Fibroblast of upper back skin (primary cell): ENCODE results near the gene SP7.
A peak's percentile ranks its signal among the peaks of the same experiment; 100 is the strongest.
"Not testable (repeated sequence)": the region's sequence is repeated elsewhere in the genome, so short reads cannot be mapped to it uniquely, and the experiment has no call there.

ENCODE experiments used
- DNase-seq: peaks from one replicate; pipeline ENCODE4 v3.0.0-alpha.2; 2013

The SP7 gene

DNA sequence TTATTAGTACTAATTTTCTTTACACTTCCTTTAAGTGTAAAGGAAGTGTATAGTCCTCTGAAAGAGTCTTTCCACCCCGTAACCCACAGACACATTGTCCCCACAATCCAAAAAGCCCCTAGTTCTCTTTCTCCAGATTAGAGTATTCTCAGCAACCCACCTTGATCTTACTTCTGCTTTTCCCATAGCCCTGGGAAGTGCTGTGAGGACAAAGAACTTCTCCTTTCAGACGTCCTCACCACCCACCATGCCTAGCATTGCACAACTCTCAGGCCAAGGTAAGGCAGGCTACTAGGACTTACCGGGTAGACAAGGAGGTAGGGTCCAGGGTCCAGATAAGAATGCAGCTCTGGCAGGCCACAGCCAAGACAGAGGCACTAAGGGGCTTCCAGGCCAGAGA is 22.2 kb downstream of the SP7 start:
- DNase-seq, result no peak

DNA sequence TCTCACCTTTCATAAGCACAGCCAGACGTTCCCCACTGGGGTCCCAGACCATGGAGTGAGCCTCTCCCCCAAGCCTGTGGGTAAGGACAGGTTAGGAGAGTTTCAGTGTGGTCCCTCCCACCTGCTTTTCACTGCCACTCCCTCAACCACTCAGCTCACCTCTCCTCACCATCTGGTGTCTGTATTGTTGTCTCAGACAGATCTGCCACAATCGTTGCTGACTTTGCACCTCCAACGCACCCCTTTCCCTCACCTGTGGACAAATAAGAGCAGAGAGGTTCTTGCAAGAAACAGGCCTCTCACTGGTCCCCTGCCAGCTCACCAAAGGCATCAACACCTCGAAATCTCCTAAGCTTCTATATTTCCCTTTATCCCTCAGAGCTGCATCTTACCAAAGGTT is 27.9 kb downstream of the SP7 start:
- DNase-seq, result no peak

DNA sequence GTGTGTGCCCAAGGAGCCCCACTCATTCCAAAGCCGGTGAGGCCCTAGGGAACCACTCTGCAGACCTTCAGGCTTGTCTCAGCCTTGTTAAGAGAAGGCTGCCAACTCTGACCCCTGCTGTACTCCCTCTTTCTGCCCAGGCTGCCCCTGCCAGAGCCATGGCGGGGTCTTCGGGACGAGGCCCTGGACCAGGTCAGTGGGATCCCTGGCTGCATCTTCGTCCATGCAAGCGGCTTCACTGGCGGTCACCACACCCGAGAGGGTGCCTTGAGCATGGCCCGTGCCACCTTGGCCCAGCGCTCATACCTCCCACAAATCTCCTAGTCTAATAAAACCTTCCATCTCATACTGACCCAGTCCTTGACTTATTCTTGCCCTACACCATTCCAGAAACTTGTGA is 29.3 kb downstream of the SP7 start:
- DNase-seq, result no peak

DNA sequence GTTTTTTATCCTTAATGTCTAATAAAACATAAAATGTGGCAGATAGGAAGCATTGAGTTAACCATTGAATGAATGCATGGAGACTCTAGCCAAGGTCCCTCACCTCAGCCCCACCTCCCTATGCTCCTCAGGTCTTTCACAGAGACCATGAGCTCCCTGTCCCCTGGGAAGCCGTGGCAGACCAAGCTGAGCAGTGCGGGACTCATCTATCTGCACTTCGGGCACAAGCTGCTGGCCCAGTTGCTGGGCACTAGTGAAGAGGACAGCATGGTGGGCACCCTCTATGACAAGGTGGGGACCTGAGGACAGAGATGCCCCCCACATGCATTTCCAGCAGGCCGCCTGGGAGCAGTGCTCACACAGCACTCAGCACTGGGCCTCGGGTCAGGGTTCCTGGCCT is 33.3 kb downstream of the SP7 start:
- no peak for DNase-seq

DNA sequence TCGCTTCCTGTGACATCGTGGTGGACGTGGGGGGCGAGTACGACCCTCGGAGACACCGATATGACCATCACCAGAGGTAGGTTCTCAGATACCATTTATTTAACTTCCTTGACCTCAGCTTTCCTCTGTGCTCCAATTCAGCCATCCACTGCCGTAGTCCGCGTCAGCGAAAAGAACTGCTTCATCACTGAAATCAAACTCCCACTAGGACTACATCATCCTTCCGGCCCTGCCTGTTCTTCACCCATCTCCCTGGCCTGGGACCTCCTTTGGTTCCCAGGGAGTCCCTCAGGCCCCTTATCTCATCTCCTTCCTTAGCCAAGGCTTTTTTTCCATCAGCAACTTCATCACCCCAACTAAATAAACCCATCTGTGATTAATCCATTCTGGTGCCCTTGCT is 36.0 kb downstream of the SP7 start:
- peak; percentile 12 for DNase-seq

DNA sequence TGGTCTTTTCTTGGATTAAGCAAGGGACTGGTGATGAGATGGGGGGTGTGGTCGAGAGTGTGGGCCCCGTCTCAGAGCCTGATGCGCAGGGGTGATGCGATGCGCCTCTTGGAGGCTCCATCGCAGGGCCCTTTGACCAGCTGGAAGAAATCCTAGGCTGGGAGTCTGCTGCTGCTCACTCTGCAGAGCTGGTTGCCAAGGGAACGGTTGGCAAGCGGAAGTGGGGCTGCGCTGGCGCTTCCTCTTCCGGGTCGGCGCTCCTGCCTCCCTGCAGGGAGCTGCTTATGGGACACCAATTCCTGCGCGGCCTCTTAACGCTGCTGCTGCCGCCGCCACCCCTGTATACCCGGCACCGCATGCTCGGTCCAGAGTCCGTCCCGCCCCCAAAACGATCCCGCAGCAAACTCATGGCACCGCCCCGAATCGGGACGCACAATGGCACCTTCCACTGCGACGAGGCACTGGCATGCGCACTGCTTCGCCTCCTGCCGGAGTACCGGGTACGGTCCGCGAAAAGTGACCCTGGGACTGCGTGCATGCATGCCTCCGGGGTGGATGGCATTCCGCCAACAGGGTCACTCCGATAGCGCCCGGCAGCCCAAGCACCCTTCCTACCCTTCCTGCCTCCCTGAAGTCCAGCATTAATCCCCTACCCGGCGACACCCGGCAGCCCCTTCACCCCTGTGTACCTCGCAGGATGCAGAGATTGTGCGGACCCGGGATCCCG is 36.5 kb downstream of the SP7 start, which contains the start of gene MYG1:
TSS of gene MYG1 (plus strand) at position 242 of the 727 bp plus-strand sequence. CDS start at position 285, 43 bp downstream.
- peak; percentile 86 for DNase-seq

DNA sequence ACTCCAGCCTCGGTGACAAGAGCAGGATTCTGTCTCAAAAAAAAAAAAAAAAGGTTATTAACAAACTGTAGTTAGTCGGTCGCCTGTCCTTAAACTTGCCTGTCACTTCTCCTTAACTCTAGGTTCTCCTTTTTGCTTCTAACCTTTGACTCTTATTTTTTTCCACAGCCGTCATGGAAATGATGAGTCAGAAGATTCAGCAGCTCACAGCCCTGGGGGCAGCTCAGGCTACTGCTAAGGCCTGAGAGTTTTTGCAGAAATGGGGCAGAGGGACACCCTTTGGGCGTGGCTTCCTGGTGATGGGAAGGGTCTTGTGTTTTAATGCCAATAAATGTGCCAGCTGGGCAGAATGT is 37.1 kb downstream of the SP7 start:
- peak; percentile 72 for DNase-seq

DNA sequence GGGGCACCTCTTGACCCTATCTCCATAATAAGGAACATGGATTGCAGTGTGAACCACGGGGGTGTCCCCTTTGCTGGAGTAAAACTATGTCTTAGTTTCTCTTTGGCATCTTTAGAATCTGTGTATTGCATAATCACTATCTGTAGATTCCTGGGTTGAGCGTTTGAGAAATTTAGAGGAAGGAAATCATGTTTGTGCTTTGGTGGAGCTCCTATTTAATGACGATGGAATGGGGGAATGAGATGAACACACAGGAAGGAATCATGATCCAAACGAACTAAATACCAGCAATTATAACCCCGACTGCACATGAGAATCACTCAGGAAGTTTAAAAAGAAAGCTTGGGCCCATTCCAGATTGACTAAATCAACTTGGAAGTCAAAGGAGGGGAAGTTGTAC is 38.0 kb downstream of the SP7 start:
- peak; percentile 78 for DNase-seq

DNA sequence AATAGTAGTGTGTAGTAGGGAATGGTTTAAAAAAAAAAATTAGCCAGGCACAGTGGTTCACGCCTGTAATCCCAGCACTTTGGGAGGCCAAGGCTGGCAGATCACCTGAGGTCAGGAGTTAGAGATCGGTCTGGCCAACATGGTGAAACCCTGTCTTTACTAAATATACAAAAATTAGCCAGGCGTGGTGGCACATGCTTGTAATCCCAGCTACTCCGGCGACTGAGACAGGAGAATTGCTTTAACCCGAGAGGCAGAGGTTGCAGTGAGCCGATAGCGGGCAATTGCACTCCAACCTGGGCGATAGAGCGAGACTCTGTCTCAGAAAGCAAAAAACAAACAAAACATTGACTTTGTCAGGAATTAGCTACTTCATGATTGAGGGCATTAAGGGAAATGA is 39.0 kb downstream of the SP7 start:
- not testable (repeated sequence) for DNase-seq

DNA sequence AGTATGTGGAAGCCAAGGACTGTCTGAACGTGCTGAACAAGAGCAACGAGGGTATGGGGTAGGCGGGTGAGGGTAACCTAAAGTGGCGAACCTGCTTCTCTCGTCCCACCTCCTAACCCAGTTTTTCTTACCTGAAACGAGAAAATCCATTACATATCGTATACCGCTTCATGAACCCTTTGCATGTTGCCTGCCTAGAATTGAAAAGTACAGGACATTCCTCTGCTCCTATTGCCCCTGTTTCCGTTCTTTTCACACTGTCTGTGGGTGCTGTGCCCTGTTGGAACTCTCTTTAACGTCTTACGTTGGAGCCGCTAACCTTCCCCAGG is 40.3 kb downstream of the SP7 start:
- no peak for DNase-seq

DNA sequence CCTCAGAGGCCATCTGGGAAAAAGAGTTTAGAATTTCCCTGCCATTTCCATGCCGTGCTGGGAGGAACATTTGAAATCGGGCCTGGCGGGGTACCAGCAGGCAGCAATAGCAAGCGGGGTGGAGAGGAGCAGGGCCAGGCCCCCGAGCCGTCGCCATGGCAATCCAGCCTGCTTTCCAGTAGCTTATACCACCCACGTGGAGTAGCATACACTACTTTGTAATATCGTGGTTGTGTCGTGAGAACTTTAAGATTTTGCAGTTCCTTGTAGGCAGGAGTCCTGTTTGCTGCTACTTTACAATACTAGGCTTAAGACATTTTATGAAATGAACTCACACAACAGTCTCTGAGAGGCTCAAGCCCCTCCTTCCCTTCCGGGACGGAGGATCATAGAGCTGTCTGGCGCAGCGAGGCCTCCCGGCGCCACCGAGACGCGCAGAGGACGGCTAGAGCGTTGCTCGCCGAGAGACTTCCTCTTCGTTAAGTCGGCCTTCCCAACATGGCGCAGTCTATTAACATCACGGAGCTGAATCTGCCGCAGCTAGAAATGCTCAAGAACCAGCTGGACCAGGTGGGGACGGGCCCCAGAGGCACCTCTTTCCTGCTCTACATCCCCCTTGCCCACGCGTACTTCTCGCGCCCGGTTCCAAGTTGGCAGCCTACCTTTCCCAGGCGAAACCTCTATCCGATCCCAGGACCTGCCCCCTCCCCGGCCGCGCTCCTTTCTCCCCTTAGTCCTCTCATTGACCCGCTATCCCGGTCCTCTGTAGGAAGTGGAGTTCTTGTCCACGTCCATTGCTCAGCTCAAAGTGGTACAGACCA is 40.9 kb downstream of the SP7 start, which contains the start of gene PFDN5:
TSS of gene PFDN5 (plus strand) at position 473 of the 821 bp plus-strand sequence. CDS start at position 499, 26 bp downstream.
- DNase-seq, result peak; percentile 81

DNA sequence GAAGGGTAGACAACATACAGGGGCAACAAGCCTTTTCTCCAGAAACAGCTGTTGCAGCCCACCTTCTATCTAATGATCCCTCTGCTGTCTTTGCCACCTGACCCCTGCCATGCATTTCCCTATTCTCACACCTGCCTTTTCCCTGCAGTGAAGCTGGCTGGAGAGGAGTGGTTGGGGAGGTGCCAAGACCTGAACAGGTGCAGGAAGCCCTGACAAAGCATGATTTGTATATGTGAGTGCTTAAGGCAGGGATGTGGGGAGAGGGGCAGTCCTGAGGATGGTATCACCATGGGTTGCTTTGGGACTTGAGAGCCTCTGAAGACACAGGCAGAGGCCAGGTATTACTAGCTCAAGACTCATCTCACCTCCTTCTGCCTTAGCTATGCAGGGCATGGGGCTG is 43.7 kb downstream of the SP7 start:
- no peak for DNase-seq

DNA sequence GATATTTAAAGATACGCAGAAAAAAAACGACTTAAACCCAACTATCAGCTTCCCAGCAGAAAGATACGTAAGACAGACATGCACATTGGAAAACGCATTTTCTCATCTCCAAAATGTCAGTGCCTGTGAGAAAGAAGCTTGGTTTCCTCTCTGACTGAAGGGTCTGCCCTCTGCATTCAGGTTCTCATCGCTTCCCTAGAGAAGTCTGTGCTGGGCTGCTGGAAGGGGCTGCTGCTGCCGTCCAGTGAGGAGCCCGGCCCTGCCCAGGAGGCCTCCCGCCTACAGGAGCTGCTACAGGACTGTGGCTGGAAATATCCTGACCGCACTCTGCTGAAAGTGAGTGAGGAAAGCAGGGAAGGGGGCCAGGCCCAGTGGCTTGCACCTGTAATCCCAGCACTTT is 45.5 kb downstream of the SP7 start:
- DNase-seq, result no peak

DNA sequence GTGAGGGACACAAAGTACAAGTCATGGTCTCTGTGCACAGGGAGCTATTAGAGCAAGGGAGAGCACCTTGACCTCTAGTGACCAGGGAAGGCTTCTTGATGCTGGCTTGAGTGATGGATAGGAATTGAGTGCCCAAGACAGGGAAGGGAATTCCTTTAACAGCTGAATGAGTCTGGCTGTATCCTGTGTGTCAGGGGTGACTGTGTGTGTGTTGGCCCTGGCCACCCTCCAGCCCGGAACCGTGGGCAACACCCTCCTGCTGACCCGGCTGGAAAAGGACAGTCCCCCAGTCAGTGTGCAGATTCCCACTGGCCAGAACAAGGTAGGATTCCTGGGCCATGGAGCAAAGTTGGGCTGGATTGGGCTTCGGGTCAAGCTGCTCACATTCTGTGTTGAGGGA is 46.3 kb downstream of the SP7 start:
- DNase-seq, result no peak

DNA sequence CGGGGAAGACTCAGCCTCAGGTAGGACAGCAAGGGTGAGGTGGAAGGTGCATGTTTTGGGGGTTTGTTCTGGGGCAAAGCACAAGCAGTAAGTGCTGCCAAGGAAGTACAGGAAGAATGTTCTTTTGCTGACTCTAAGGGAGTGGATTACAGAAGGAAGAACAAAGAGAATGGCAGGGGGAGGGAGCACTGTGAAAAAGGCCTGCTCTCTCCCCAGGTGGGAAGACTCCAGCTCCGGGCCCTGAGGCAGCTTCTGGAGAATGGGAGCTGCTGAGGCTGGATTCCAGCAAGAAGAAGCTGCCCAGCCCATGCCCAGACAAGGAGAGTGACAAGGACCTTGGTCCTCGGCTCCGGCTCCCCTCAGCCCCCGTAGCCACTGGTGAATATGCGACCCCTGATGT is 47.8 kb downstream of the SP7 start:
- DNase-seq, result no peak

DNA sequence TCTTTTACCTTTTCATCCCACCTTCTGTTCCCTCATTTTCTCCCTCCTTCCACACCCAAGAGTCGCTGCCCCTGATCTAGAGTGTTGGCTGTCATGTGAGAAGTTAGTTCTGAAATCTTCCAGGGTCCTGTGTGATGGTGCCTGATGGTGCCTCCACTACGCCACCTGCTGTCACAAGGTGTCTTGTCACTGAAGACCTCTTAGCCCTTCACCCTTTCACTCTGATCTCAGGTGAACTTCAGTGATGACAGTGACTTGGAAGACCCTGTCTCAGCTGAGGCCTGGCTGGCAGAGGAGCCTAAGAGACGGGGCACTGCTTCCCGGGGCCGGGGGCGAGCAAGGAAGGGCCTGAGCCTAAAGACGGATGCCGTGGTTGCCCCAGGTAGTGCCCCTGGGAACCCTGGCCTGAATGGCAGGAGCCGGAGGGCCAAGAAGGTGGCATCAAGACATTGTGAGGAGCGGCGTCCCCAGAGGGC is 48.4 kb downstream of the SP7 start:
- DNase-seq, result peak; percentile 52

DNA sequence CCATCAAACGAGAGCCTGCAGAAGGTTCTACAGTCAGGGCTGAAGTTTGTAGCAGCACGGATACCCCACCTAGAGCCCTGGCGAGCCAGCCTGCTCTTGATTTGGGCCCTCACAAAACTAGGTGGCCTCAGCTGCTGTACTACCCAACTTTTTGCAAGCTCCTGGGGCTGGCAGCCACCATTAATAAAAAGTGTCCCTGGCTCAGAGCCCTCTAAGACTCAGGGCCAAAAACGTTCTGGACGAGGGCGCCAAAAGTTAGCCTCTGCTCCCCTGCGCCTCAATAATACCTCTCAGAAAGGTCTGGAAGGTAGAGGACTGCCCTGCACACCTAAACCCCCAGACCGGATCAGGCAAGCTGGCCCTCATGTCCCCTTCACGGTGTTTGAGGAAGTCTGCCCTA is 49.7 kb downstream of the SP7 start:
- DNase-seq, result no peak

DNA sequence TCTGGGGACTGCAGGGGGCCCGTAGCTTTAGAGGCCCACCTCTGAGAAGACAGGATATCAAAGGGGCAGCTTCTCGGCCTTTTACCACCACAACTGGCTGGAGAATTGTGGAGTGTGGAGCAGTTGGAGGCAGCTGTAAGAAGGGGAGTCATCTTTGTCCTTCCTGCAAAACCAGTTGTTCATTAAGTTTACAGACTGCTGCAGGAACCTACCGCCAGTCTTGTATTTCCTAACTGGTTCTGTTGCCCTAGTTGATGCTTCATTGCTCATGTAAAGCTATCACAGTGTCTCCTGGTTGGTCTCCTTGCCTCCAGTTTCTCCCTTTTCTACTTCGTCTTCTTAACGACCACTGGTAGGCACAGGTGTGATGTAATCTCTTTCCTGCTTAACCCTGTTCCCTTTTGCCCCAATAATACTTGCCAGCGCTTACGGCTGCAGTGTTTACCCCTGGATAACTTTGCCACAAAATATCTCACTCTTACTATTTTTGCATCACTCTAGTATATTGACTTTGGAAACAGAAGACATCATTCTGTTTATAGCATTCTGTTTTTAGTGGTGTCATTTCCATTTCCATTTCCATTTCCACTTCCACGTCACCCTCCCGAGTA is 56.2 kb downstream of the SP7 start:
- DNase-seq, result no peak

DNA sequence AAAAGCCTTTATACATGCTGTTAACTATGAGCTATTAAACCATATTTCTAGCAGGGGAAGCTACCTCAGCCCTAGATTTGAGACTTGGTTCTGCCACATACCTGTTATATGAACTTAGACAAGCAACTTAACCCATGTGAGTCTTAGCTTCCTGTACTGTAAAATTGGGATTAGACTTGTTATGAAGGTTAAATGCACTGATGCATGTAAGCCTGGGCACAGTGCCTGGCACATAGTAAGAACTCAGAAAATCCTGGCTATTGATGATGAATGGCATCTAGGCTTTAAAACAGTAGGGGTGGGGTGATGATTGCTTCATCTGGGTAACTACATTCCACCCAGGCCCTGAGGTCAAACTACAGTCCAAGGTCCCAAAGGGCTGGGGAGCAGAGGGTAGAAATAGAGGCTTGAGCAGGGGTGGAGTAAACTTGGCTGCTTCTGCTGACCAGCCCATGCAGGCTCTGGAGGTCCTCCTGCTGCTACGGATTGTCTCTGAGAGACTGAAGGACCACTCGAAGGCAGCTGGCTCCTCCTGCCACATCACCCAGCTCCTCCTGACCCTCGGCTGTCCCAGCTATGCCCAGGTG is 56.8 kb downstream of the SP7 start:
- no peak for DNase-seq

DNA sequence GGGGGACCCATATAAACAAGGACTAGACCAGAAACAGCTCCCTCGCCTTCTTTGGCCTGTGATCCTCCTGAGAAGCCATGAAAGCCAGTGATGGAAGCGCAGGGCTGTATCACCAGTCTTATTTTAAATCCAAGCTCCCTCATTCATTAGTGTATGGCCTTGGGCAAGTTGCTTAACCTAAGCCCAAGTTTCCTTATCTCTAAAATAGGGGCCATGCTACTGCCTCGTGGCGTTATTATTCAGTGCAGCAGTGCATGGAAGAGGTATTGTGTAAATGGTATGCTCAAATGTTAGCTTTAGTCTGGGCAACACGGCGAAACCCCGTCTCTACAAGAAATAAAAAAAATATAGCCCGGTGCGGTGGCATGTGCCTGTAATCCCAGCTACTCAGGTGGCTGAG is 58.2 kb downstream of the SP7 start:
- no peak for DNase-seq
